ENCODE results near the gene ADCY9. TPM values are rescaled to one million over a fixed set of nuclear protein-coding genes. Genes with fewer than 3 reads are reported as not detected.

Gene ADCY9
- total RNA-seq, 1 experiment from 2014 or later: 7.0 TPM

- CTCF ChIA-PET: no interaction called here
- no TSS peak for BruUV-seq (replicated peaks)
- no peak for DNase-seq (ENCODE audit: low spot score)
- Histone ChIP-seq H3K36me3 (ENCODE audit: insufficient read depth, low read length, poor library complexity, severe bottlenecking) (no peaks in the 10 kb centered on the region), H3K27ac (ENCODE audit: low read depth, low read length, poor library complexity, severe bottlenecking) (no peak overlapping the region), H3K9me3 (ENCODE audit: low read depth, low read length, poor library complexity, severe bottlenecking) (no peaks in the 10 kb centered on the region), H3K27me3 (replicated peaks; ENCODE audit: insufficient read depth, low read depth, low read length, poor library complexity) (no peaks in the 10 kb centered on the region), H3K4me3 (ENCODE audit: low read depth, low read length, poor library complexity, severe bottlenecking) (no peak overlapping the region), H3K4me1 (ENCODE audit: insufficient read depth, low read length, poor library complexity, severe bottlenecking) (peaks cover 14% of the 10 kb centered on the region)
- intact Hi-C loops (cut with micrococcal nuclease; ENCODE audit: unreplicated experiment): no loop called here
- TF ChIP-seq, protein P1, sequence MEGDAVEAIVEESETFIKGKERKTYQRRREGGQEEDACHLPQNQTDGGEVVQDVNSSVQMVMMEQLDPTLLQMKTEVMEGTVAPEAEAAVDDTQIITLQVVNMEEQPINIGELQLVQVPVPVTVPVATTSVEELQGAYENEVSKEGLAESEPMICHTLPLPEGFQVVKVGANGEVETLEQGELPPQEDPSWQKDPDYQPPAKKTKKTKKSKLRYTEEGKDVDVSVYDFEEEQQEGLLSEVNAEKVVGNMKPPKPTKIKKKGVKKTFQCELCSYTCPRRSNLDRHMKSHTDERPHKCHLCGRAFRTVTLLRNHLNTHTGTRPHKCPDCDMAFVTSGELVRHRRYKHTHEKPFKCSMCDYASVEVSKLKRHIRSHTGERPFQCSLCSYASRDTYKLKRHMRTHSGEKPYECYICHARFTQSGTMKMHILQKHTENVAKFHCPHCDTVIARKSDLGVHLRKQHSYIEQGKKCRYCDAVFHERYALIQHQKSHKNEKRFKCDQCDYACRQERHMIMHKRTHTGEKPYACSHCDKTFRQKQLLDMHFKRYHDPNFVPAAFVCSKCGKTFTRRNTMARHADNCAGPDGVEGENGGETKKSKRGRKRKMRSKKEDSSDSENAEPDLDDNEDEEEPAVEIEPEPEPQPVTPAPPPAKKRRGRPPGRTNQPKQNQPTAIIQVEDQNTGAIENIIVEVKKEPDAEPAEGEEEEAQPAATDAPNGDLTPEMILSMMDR (conservative IDR thresholded peaks at IDR 0.05; ENCODE audit: low read depth, low read length): no peak
- no peak for TF ChIP-seq EZH2 (IDR thresholded peaks at IDR 0.05; ENCODE audit: borderline replicate concordance, low read depth, low read length, poor library complexity, severe bottlenecking)
- POLR2A ChIA-PET (ENCODE audit: low non-redundant PET): no interaction called here
Observed at GRCh38 chr16:4090351-4090851, 25.8 kb downstream of the ADCY9 start.

GRCh38 chr16:4089811-4090301 is 26.4 kb downstream of the ADCY9 start:
- POLR2A ChIA-PET (ENCODE audit: low non-redundant PET): no interaction called here
- intact Hi-C loops (cut with micrococcal nuclease; ENCODE audit: unreplicated experiment): no loop called here
- TF ChIP-seq EZH2 (IDR thresholded peaks at IDR 0.05; ENCODE audit: borderline replicate concordance, low read depth, low read length, poor library complexity, severe bottlenecking): no peak
- TF ChIP-seq, protein P1 (conservative IDR thresholded peaks at IDR 0.05; ENCODE audit: low read depth, low read length): no peak
- H3K4me3 ChIP-seq (ENCODE audit: low read depth, low read length, poor library complexity, severe bottlenecking): no peak overlapping the region
- no peaks in the 10 kb centered on the region for H3K27me3 ChIP-seq (replicated peaks; ENCODE audit: insufficient read depth, low read depth, low read length, poor library complexity)
- CTCF ChIA-PET: no interaction called here
- H3K27ac ChIP-seq (ENCODE audit: low read depth, low read length, poor library complexity, severe bottlenecking): no peak overlapping the region
- BruUV-seq (replicated peaks): no TSS peak
- H3K36me3 ChIP-seq (ENCODE audit: insufficient read depth, low read length, poor library complexity, severe bottlenecking): no peaks in the 10 kb centered on the region
- DNase-seq (ENCODE audit: low spot score): no peak
- peaks cover 12% of the 10 kb centered on the region for H3K4me1 ChIP-seq (ENCODE audit: insufficient read depth, low read length, poor library complexity, severe bottlenecking)
- no peaks in the 10 kb centered on the region for H3K9me3 ChIP-seq (ENCODE audit: low read depth, low read length, poor library complexity, severe bottlenecking)

- CTCF ChIA-PET: no interaction called here
- no peak for DNase-seq (ENCODE audit: low spot score)
- Histone ChIP-seq H3K27ac (ENCODE audit: low read depth, low read length, poor library complexity, severe bottlenecking) (no peak overlapping the region), H3K36me3 (ENCODE audit: insufficient read depth, low read length, poor library complexity, severe bottlenecking) (no peaks in the 10 kb centered on the region), H3K4me1 (ENCODE audit: insufficient read depth, low read length, poor library complexity, severe bottlenecking) (peaks cover 9% of the 10 kb centered on the region), H3K9me3 (ENCODE audit: low read depth, low read length, poor library complexity, severe bottlenecking) (no peaks in the 10 kb centered on the region), H3K27me3 (replicated peaks; ENCODE audit: insufficient read depth, low read depth, low read length, poor library complexity) (no peaks in the 10 kb centered on the region), H3K4me3 (ENCODE audit: low read depth, low read length, poor library complexity, severe bottlenecking) (no peak overlapping the region)
- BruUV-seq (replicated peaks): no TSS peak
- no peak for TF ChIP-seq EZH2 (IDR thresholded peaks at IDR 0.05; ENCODE audit: borderline replicate concordance, low read depth, low read length, poor library complexity, severe bottlenecking)
- TF ChIP-seq, protein P1 (conservative IDR thresholded peaks at IDR 0.05; ENCODE audit: low read depth, low read length): no peak
- intact Hi-C loops (cut with micrococcal nuclease; ENCODE audit: unreplicated experiment): no loop called here
- POLR2A ChIA-PET (ENCODE audit: low non-redundant PET): no interaction called here
Observed at GRCh38 chr16:4089251-4089810, 26.9 kb downstream of the ADCY9 start.

Data from A673 (cell line).